ENCODE measurements around the gene ZCCHC7. TPM values are rescaled to one million over a fixed set of nuclear protein-coding genes. Genes with fewer than 3 reads are reported as not detected.

Gene ZCCHC7
- total RNA-seq, 1 experiment from 2014 or later: 12.4 TPM

DNA sequence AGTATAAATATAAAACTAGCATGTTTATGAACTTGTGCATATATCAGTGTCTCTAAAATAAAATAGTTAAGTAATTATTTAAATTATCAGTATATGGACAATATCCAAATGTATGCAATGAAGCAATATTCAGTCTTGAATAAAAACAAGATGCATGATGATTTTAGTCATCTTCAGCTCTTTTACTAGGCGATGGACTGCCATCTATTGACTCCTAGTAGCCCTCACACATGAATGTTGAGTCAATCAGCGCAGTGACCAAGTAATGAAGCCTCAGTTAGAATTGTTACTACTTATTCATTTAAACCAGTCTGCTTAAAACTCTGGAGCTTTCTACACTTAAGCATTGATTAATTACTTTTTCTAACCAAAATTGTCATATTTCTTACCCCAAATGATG is 209.2 kb downstream of the ZCCHC7 start:
- H3K27me3 ChIP-seq (replicated peaks): no peaks in the 10 kb centered on the region
- no peak overlapping the region for H3K27ac ChIP-seq
- no peak overlapping the region for H3K4me3 ChIP-seq
- no peaks in the 10 kb centered on the region for H3K4me1 ChIP-seq (replicated peaks)
- H3K9me3 ChIP-seq (replicated peaks): no peaks in the 10 kb centered on the region
- no peak for DNase-seq (ENCODE audit: low read depth in 1 of 2, low spot score in 2 of 2)
- H3K36me3 ChIP-seq: no peaks in the 10 kb centered on the region

DNA sequence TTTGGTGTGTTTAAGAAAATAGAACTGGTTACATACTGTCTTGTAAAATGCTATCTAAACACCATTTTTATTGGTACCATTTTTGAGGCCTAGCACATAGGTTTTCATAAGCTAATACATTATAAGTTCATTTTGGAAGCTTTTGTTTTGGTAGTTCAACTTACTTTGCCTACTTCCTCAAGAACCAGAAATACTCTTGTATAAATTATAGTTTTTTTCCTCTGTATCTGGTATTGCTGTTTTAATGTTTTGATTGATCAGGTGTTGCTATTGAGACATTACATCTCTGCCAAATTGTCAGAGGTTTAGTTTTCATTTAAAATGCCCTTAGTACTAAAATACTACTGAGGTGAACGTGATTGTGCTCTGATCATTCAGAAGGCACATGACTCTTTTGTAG is 211.5 kb downstream of the ZCCHC7 start:
- Histone ChIP-seq H3K4me3 (no peak overlapping the region), H3K27me3 (replicated peaks) (no peaks in the 10 kb centered on the region), H3K4me1 (replicated peaks) (no peaks in the 10 kb centered on the region), H3K36me3 (no peaks in the 10 kb centered on the region), H3K27ac (no peak overlapping the region), H3K9me3 (replicated peaks) (no peaks in the 10 kb centered on the region)
- no peak for DNase-seq (ENCODE audit: low read depth in 1 of 2, low spot score in 2 of 2)

DNA sequence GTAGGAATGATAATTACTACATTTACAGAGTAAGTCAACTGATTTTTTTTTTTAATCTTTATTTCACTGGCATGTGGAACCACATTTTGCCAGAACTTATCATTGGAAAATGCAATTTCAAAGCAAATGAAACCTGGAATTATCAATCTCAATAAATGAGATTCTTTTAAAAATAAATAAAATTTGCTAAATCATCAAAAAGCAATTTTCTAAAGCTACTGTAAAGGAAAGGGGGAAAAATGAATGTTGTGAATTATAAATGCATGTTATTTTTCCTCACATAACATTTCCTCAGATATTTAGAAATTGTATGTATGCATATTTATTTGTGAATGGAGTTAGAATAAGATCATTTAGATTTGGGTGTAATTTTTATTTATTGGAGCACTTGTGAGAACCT is 212.2 kb downstream of the ZCCHC7 start:
- no peak for DNase-seq (ENCODE audit: low read depth in 1 of 2, low spot score in 2 of 2)
- H3K27me3 ChIP-seq (replicated peaks): no peaks in the 10 kb centered on the region

DNA sequence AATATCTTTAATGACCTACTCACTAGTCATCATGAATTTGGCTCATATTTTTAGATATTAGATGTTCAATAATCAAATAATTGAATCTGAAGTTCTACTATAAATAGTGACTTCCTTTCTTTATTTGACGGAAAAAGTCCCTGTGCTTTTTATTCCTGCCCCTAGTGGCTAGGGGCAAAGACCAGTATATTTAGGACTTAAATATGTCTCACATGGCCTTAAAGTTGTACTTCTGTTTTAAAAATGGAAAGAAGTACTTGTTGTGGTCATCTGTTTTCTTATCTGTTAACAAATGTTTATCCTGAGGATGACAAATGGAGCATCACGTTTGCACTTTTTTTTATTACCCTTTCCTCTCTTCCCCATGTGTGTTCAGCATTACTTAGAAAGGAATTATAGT is 212.9 kb downstream of the ZCCHC7 start:
- H3K4me3 ChIP-seq: no peak overlapping the region
- no peaks in the 10 kb centered on the region for H3K9me3 ChIP-seq (replicated peaks)
- no peak for DNase-seq (ENCODE audit: low read depth in 1 of 2, low spot score in 2 of 2)
- H3K27ac ChIP-seq: no peak overlapping the region
- no peaks in the 10 kb centered on the region for H3K27me3 ChIP-seq (replicated peaks)
- H3K4me1 ChIP-seq (replicated peaks): no peaks in the 10 kb centered on the region
- no peaks in the 10 kb centered on the region for H3K36me3 ChIP-seq

More for the DNA sequence above, 212.2 kb downstream of the ZCCHC7 start:
- no peaks in the 10 kb centered on the region for H3K9me3 ChIP-seq (replicated peaks)
- H3K27ac ChIP-seq: no peak overlapping the region
- H3K36me3 ChIP-seq: no peaks in the 10 kb centered on the region
- no peak overlapping the region for H3K4me3 ChIP-seq
- H3K4me1 ChIP-seq (replicated peaks): no peaks in the 10 kb centered on the region

DNA sequence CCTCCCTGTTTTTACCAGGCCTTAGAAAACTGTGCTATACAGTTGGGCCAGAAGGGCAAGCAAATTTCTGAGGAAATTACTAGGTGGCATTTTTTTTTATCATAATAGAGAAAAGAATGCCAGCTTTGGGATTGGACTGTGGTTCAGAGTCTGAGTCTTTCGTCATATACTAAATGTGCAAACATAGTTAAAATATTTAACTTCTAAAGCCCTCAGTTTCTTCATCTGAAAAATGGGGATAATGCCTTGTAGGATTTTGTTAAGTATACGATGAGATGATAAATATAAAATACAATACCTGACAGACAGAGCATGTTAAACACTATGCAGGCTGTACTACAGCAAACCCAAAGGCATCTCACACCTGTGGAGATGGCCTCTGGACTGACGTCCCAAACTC is 214.9 kb downstream of the ZCCHC7 start:
- H3K9me3 ChIP-seq (replicated peaks): no peaks in the 10 kb centered on the region
- no peaks in the 10 kb centered on the region for H3K4me1 ChIP-seq (replicated peaks)
- no peaks in the 10 kb centered on the region for H3K36me3 ChIP-seq
- no peak for DNase-seq (ENCODE audit: low read depth in 1 of 2, low spot score in 2 of 2)
- H3K27ac ChIP-seq: no peak overlapping the region
- no peak overlapping the region for H3K4me3 ChIP-seq
- H3K27me3 ChIP-seq (replicated peaks): no peaks in the 10 kb centered on the region

DNA sequence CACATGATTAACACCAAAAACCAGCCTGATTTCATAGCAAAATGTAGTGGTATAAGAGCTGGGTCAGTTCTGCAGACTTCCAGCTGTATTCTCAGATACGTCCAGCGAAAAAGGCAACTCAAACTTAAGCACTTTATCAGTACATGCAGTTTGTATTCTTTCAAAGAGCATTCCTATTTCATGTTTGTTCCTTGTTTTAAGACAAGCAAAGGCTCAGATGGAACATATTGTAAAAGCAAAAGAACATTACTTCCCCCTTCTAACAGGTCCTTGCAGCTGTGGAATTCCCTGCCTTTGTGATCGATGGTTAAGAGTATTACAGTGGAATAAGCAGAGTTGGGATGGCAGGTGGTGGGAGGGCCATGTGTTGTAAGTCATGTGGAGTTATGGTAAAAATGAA is 215.8 kb downstream of the ZCCHC7 start:
- Histone ChIP-seq H3K4me3 (no peak overlapping the region), H3K4me1 (replicated peaks) (no peaks in the 10 kb centered on the region), H3K9me3 (replicated peaks) (no peaks in the 10 kb centered on the region), H3K27ac (no peak overlapping the region), H3K36me3 (no peaks in the 10 kb centered on the region), H3K27me3 (replicated peaks) (no peaks in the 10 kb centered on the region)
- DNase-seq (ENCODE audit: low read depth in 1 of 2, low spot score in 2 of 2): no peak

DNA sequence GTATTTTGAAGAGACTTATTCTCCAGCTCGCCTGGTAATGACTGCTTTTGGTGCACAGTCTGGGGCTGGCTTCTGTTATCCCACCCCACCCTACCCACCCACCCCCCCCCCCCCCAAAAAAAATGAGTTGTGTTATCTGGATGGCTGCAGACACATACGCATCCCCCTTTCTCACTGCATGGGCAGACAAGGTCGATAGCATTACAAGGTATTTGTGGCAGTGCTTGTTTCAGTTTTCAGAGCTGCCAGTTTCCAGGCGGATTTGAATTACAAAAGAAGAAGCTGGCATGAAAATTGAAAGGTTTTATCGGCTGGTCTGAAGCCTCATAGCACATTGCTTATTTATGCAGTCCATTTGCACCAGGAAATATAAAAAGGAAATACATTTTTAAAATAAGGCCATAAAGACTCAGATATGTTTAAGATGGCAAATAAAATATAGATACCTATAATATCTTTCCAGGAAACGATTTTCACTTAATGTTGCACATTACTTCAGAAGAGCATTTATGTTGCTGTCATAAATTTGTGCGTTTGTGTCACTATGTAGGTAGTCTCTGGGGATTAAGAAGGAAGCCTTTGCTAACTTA is 217.0 kb downstream of the ZCCHC7 start:
- DNase-seq (ENCODE audit: low read depth in 1 of 2, low spot score in 2 of 2): no peak
- Histone ChIP-seq H3K4me1 (replicated peaks) (no peaks in the 10 kb centered on the region), H3K27me3 (replicated peaks) (no peaks in the 10 kb centered on the region), H3K36me3 (no peaks in the 10 kb centered on the region), H3K9me3 (replicated peaks) (no peaks in the 10 kb centered on the region), H3K27ac (no peak overlapping the region), H3K4me3 (no peak overlapping the region)

DNA sequence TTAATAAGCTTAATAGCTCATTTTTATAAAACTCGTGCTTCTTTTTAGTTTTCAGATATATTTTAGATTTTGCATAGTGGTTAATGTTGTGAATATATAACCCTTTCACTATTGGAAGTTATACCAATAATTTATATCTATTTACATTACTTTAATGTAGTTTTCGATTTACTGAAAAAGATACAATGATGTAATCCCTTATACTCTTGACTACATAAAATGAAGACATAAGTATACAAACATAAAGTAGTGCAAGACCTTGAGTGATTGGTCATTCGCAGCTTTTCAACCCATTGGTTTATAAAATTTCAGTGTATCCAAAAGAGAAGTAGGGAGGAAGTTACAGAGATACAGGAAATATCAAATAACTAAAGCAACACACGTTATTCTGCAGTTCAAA is 217.8 kb downstream of the ZCCHC7 start:
- no peaks in the 10 kb centered on the region for H3K27me3 ChIP-seq (replicated peaks)
- H3K36me3 ChIP-seq: no peaks in the 10 kb centered on the region
- no peaks in the 10 kb centered on the region for H3K9me3 ChIP-seq (replicated peaks)
- DNase-seq (ENCODE audit: low read depth in 1 of 2, low spot score in 2 of 2): no peak
- no peak overlapping the region for H3K4me3 ChIP-seq
- H3K4me1 ChIP-seq (replicated peaks): no peaks in the 10 kb centered on the region
- H3K27ac ChIP-seq: no peak overlapping the region

DNA sequence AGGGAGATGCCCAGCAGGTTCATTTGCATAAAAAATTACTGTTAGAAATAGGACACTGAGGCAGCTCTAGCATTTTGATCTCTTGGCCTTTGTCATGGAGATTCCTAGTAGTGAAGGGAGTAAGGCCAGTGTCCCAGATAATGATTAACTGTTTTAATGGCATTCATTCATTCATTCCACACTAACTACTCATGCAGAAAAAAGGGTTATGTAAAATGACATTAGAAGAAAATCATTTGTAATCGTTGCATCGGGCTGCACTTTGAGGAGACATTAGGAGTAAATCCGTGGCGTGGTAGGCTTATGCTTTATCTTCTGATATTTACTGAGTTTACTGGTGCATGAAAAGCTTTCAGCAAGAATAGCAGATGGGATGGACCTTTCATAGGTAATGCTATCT is 219.5 kb downstream of the ZCCHC7 start:
- Histone ChIP-seq H3K4me3 (no peak overlapping the region), H3K27me3 (replicated peaks) (no peaks in the 10 kb centered on the region), H3K4me1 (replicated peaks) (no peaks in the 10 kb centered on the region), H3K27ac (no peak overlapping the region), H3K36me3 (no peaks in the 10 kb centered on the region), H3K9me3 (replicated peaks) (no peaks in the 10 kb centered on the region)
- DNase-seq (ENCODE audit: low read depth in 1 of 2, low spot score in 2 of 2): no peak

DNA sequence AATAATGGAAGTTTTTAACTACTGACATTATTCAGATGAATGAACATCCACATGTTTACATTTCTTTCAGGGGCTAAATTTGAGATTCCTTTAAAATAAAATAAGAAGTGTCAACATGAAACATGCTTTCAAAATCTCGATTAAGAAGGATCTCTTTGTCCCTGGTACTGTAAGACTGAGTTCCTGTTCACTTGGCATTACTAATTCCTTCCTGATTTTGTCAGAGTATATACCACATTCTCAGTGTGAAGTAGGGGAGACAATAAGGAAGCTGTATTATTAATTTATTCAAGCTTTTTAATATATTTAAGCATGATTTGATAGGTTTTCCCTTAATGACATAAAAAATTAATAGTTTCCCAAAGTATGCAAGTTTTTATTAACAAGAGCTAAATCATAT is 220.6 kb downstream of the ZCCHC7 start:
- Histone ChIP-seq H3K4me1 (replicated peaks) (no peaks in the 10 kb centered on the region), H3K27me3 (replicated peaks) (no peaks in the 10 kb centered on the region), H3K9me3 (replicated peaks) (no peaks in the 10 kb centered on the region), H3K27ac (no peak overlapping the region), H3K4me3 (no peak overlapping the region), H3K36me3 (no peaks in the 10 kb centered on the region)
- DNase-seq (ENCODE audit: low read depth in 1 of 2, low spot score in 2 of 2): no peak

DNA sequence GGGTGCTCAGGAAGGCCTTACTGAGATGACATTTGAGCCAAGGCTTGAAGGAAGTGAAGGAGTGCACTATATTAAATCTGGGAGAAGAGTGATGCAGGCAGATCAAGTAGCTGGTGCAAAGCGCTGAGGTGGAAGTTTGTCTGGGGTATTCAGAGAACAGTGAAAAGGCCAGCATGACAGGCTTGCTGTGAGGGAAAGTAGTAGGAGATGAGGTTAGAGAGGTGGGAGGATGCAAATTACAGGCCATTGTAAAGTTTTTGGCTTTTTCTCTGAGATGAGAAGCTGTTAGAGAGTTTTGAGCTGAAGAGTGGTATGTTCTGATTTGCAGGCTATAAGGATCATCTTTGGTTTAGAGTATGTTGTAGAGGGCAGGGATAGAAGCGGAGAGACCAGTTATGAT is 221.3 kb downstream of the ZCCHC7 start:
- DNase-seq (ENCODE audit: low read depth in 1 of 2, low spot score in 2 of 2): no peak
- no peaks in the 10 kb centered on the region for H3K4me1 ChIP-seq (replicated peaks)
- H3K4me3 ChIP-seq: no peak overlapping the region
- no peaks in the 10 kb centered on the region for H3K27me3 ChIP-seq (replicated peaks)
- H3K9me3 ChIP-seq (replicated peaks): no peaks in the 10 kb centered on the region
- no peaks in the 10 kb centered on the region for H3K36me3 ChIP-seq
- no peak overlapping the region for H3K27ac ChIP-seq

DNA sequence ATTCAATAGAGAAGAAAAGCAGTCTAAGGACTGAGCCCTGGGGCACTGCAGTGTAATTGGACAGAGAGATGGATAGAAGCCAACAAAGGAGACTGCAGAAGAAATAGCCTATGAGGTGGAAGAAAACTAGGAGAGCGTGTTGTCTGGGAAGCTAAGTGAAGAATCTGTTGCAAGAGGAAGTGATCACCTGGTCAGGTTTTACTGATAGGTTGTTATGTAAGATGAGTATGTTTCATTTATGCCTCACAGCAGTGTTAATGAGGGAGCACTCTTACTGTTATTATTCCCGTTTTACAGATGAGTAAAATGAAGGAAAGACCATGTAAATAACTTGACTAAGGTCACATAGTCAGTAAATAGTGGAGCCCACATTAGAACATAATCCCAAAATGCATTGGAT is 222.1 kb downstream of the ZCCHC7 start:
- Histone ChIP-seq H3K9me3 (replicated peaks) (no peaks in the 10 kb centered on the region), H3K4me3 (no peak overlapping the region), H3K27me3 (replicated peaks) (no peaks in the 10 kb centered on the region), H3K4me1 (replicated peaks) (no peaks in the 10 kb centered on the region), H3K36me3 (no peaks in the 10 kb centered on the region), H3K27ac (no peak overlapping the region)
- no peak for DNase-seq (ENCODE audit: low read depth in 1 of 2, low spot score in 2 of 2)

DNA sequence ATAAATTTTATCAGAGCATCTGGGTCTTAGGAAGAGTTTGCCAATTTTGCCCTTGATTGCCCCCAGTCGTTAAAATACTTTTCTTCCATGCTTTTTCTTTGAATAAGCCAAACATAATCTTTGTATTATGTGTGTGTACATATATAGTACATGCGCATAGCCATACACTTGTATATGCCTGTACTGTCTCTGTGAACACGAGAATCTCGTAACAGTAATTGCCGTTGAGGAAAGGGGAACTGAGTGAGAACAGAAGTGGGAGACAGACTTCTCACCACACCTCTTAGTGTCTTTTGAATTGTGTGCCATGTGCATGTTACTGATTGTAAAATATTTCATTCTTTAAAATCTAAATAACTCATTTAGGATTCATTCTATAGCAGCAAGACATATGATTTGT is 222.5 kb downstream of the ZCCHC7 start:
- H3K4me1 ChIP-seq (replicated peaks): no peaks in the 10 kb centered on the region
- no peak overlapping the region for H3K4me3 ChIP-seq
- no peak overlapping the region for H3K27ac ChIP-seq
- H3K9me3 ChIP-seq (replicated peaks): no peaks in the 10 kb centered on the region
- no peaks in the 10 kb centered on the region for H3K36me3 ChIP-seq
- DNase-seq (ENCODE audit: low read depth in 1 of 2, low spot score in 2 of 2): no peak
- no peaks in the 10 kb centered on the region for H3K27me3 ChIP-seq (replicated peaks)

DNA sequence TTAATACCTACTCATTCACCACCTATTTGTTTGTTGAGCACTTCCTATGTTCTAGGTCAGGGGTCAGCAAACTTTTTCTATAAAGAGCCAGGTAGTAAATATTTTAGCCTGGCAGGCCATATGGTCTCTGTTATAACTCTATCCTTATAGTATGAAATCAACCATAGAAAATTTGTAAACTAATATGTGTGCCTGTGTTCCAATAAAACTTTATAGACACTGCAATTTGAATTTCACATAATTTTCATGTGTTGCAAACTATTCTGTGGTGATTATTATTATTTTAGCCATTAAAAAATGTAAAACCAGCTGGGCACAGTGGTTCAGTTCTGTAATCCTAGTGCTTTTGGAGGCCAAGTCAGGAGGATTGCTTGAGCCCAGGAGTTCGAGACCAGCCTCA is 223.3 kb downstream of the ZCCHC7 start:
- DNase-seq (ENCODE audit: low read depth in 1 of 2, low spot score in 2 of 2): no peak
- no peaks in the 10 kb centered on the region for H3K27me3 ChIP-seq (replicated peaks)
- H3K4me3 ChIP-seq: no peak overlapping the region

DNA sequence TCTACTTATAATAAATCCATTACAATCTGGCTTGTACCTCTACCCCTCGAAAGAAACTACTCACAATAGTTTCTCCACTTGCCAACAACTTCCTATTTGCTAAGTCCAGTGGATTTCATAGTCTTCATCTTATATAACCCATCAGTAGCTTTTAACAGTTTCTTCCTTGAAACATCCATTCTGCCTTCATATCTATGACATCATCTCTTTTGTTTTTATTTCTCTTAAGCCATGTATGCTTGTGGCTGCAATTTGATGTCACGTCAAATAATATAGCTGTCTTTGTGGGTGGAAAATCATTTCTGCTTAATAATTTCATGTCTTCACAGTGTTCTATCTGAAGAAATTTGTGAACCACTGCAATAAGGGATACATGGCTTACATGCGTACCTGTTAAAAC is 224.7 kb downstream of the ZCCHC7 start:
- Histone ChIP-seq H3K27me3 (replicated peaks) (no peaks in the 10 kb centered on the region), H3K27ac (no peak overlapping the region), H3K4me1 (replicated peaks) (no peaks in the 10 kb centered on the region), H3K36me3 (no peaks in the 10 kb centered on the region), H3K9me3 (replicated peaks) (no peaks in the 10 kb centered on the region), H3K4me3 (no peak overlapping the region)
- DNase-seq (ENCODE audit: low read depth in 1 of 2, low spot score in 2 of 2): no peak

More for the DNA sequence above, 223.3 kb downstream of the ZCCHC7 start:
- H3K27ac ChIP-seq: no peak overlapping the region
- H3K36me3 ChIP-seq: no peaks in the 10 kb centered on the region
- no peaks in the 10 kb centered on the region for H3K4me1 ChIP-seq (replicated peaks)
- H3K9me3 ChIP-seq (replicated peaks): no peaks in the 10 kb centered on the region
